ENCODE results near the gene SF3B6.

SF3B6 gene

GRCh38 chr2:24018241-24018640 lies 57.9 kb downstream of the SF3B6 start:
- DNase-seq (ENCODE audit: low read depth): no peak

GRCh38 chr2:24017711-24018110 lies 58.4 kb downstream of the SF3B6 start:
- no peak for DNase-seq (ENCODE audit: low read depth)

Measured in stimulated activated CD8-positive, alpha-beta memory T cell treated with anti-CD3 and anti-CD28 coated beads, Interleukin-12 subunit alpha, Interleukin-12 subunit beta, amount 100 ng/mL, for 4 hours (primary cell).